NAMALWA (cell line): ENCODE data around the gene BAZ1B.
"Not testable (repeated sequence)": the region's sequence is repeated elsewhere in the genome, so short reads cannot be mapped to it uniquely, and the experiment has no call there.

Experiments
- DNase-seq: peaks from one replicate; pipeline ENCODE4 v3.0.0-alpha.2; 2015; ENCODE audit warnings: low spot score

The BAZ1B gene

DNA sequence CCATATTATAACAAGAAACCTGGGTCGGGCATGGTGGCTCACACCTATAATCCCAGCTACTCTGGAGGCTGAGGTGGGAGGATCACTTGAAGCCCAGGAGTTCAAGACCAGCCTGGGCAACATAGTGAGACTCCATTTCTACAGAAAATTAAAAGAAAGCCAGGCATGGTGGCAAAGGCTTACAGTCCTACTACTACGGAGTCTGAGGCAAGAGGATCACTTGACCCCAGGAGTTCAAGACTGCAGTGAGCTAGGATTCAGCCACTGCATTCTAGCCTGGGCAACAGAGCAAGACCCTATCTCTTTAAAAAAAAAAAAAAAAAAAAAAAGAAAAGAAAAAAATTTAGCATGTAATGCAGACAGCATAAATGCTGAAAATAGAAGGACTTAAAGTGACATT lies 16.4 kb upstream of the BAZ1B start:
- DNase-seq, result not testable (repeated sequence)

- no peak for DNase-seq
These were observed 15.0 kb upstream of the BAZ1B start for GRCh38 chr7:73537051-73537450.

- no peak for DNase-seq
These were observed 14.4 kb upstream of the BAZ1B start for GRCh38 chr7:73536479-73536878.

DNA sequence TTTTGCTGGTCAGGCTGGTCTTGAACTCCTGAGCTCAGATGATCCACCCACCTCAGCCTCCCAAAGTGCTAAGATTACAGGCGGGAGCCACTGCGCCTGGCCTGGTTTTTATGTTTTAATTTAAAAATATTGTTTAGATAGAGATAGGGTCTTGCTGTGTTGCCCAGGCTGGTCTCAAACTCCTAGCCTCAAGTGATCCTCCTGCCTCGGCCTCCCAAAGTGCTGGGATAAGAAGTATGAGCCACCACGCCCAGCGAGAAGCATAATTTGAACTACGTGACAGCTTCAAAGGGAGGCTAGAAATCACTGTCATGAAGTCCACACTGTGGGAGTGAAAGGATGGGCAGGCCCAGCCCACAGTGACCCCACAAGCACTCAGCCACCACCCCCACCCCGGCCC lies 13.8 kb upstream of the BAZ1B start:
- DNase-seq, result not testable (repeated sequence)

DNA sequence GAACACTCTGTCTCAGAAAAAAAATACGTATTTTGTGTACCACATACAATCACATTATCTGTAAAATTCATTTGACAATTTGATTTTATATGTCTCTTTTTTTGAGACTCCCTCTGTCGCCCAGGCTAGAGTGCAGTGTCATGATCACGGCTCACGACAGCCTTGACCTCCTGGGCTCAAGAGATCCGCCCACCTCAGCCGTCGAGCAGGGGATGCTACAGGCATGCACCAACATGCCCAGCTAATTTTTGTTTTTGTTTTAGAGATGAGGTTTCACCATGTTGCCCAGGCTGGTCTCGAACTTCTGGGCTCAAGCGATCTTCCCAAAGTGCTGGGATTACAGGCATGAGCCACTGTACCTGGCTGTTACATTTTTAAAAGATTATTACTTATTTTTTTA lies 11.6 kb upstream of the BAZ1B start:
- no peak for DNase-seq

DNA sequence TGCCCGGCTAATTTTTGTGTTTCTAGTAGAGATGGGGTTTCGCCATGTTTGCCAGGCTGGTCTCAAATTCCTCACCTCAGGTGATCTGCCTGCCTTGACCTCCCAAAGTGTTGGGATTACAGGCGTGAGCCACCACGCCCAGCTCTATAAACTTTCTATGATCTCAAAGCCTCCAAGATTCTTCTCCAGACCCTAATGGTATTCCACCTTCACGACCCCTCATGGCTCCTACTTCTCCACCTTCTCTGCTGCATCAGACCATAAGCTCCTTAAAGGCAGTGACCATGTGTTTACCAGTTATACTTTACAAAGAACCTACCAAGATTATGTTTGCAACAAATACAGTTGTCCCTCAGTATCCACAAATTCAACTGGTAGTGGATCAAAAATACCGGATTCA lies 10.1 kb upstream of the BAZ1B start:
- DNase-seq, result no peak

DNA sequence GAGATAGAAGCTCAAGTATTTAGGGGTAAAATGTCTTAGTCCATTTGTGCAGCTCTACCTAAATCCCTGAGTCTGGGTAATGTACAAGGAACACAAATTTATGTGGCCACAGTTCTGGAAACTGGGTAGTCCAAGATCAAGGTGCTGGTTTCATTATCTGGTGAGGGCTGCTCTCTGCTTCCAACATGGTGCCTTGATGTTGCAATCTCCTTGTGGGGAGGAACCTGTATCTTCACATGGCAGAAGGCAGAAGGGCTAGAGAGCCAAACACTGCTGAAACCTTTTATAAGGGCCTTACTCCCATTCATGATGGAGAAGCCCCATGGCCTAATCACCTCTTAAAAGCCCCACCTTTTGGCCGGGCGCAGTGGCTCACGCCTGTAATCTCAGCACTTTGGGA lies 8.7 kb upstream of the BAZ1B start:
- DNase-seq, result no peak

DNA sequence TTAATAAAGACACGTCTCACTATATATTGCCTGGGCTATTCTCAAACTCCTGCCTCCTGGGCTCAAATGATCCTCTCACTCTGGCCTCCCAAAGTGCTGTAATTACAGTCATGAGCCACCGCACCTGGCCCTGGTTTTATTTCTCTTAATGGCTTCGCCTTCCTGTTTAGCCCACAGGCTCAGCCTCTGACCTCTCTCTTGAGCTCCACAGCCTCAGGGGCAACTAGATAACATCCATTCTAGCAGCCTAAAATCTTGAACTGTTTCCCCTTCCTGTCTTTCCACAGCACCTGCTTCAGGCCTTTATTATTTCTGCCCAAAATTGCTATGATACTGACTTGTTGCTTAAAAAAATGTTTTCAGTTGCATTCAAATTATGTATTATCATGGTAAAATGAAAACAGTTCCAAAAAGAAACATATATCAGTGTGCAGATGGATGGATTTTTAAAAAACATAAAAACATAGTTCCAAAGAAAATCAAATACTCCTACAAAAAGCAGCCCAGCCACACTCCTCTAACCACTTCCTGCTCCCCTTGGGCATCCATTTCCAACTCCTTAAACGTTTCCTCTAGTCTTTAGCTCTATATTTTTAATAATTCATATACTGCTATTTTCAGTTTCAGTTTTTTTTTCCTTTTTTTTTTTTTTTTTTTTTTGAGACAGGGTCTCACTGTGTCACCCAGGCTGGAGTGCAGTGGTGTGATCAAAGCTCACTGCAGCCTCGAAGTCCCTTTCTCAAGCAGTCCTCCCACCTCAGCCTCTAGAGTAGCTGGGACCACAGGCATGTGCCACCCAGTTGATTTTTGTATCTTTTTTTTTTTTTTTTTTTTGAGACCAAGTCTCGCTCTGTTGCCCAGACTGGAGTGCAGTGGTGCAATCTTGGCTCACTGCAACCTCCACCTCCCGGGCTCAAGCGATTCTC lies 5.1 kb upstream of the BAZ1B start:
- DNase-seq, result peak; percentile 87

DNA sequence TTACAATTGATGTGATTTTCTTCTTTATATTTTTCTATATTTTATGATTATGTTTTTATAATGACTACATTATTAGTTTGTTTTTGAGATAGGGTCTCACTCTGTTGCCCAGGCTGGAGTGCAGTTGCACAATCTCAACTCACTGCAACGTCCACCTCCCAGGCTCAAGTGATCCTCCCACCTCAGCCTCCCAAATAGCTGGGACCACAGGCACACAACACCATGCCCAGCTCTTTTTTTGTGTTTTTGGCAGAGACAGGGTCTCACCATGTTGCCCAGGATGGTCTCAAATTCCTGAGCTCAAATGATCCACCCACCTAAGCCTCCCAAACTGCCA lies 4.0 kb upstream of the BAZ1B start:
- not testable (repeated sequence) for DNase-seq

DNA sequence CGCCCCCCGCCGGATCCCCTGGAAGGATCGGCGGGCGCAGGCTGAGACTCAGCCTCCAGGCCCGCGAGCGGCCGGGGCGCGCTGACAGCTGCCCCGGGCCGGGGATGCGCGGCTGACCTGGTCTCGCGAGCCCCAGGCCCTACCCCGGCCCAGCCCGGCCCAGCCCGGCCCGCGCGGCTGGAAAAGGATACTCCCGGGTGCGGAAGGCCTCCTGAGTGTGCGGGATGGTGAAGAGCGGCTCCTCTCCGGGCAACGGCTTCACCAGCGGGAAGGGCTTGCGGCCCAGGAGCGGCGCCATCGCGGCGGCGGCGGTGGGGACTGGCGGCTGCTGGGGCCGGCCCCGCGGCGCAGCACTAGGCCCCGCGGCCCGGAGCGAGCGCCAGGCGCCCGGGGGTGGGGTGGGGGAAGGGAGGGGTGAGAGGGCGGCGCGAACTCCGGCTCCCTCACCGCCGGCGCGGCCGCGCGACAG lies 423 bp downstream of the BAZ1B start:
- peak; percentile 63 for DNase-seq

- peak; percentile 71 for DNase-seq
These were observed 1.1 kb downstream of the BAZ1B start for GRCh38 chr7:73520673-73521635.

GRCh38 chr7:73519867-73520672 lies 2.0 kb downstream of the BAZ1B start:
- peak; percentile 38 for DNase-seq

GRCh38 chr7:73518470-73518869 lies 3.6 kb downstream of the BAZ1B start:
- DNase-seq, result no peak

- no peak for DNase-seq
These were observed 4.7 kb downstream of the BAZ1B start for GRCh38 chr7:73517241-73517995.

DNA sequence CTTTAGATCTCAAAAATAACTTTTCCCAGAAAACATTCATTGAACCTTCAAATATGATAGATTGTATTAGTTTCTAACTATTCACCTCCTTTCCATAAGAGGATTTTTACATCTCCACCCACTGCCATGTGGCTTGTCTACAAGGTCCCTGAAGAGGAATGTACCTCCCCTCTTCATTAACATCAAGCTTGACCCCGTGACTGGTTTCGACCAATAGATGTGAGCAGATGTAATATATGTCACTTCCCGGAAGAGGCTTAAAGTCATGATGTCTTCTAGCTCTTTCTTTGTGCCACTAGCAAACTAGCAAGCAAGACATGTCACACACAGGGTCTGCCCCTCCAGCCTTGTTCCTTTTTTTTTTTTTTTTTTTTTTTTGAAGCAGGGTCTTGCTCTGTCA lies 6.9 kb downstream of the BAZ1B start:
- peak; percentile 87 for DNase-seq

- DNase-seq, result no peak
These were observed 9.9 kb downstream of the BAZ1B start for GRCh38 chr7:73512018-73512780.

DNA sequence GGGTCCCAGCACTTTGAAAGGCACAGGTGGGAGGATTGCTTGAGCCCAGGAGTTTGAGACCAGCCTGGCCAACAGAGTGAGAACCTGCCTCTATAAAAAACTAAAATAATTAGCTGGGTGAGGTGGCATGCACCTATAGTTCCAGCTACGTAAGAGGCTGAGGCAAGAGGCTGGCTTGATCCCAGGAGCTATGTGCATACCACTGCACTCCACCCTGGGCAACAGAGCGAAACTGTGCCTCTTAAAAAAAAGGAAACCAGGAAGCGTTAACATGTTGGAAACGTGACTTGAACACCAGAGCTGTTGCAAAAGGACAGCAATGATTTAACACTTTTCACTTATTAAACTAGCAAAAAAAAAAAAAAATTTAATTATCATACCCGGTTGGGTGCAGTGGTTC lies 12.6 kb downstream of the BAZ1B start:
- no peak for DNase-seq

- no peak for DNase-seq
These were observed 14.5 kb downstream of the BAZ1B start for GRCh38 chr7:73507556-73507955.

- DNase-seq, result no peak
These were observed 17.2 kb downstream of the BAZ1B start for GRCh38 chr7:73504920-73505319.

DNA sequence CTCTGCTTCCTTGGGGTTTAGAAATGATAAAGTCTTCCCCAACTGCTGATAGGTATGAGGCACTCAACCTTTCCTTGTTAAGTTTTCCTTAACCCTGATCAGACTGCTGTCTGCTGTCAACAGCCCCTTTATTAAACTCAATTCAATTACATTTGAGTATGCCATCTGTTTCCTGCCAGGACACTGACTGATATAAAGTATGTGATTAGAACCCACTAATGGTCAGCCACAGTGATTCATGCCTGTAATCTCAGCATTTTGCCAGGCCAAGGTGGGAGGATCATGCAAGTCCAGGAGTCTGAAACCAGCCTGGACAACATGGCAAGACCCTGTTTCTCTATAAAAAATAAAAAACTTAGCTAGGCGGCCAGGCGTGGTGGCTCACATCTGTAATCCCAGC lies 18.1 kb downstream of the BAZ1B start:
- DNase-seq, result no peak
